DMS153 (cell line): ENCODE results near the gene NBEA.
"Not testable (repeated sequence)": the region's sequence is repeated elsewhere in the genome, so short reads cannot be mapped to it uniquely, and the experiment has no call there.

Experiments
- DNase-seq: peaks from one replicate; lab custom pipeline; 2025; lab: John Stamatoyannopoulos, UW

The NBEA gene

GRCh38 chr13:35672611-35673010 is 730.5 kb downstream of the NBEA start:
- DNase-seq: no peak

GRCh38 chr13:35675651-35676050 is 733.6 kb downstream of the NBEA start:
- DNase-seq: no peak

GRCh38 chr13:35677863-35678262 is 735.8 kb downstream of the NBEA start:
- DNase-seq: not testable (repeated sequence)

- no peak for DNase-seq
These were observed 739.6 kb downstream of the NBEA start for GRCh38 chr13:35681685-35682084.

GRCh38 chr13:35684432-35684831 is 742.4 kb downstream of the NBEA start:
- no peak for DNase-seq

- DNase-seq: no peak
These were observed 745.3 kb downstream of the NBEA start for GRCh38 chr13:35687336-35687735.

GRCh38 chr13:35690581-35691207 is 748.6 kb downstream of the NBEA start:
- no peak for DNase-seq

GRCh38 chr13:35693134-35693784 is 751.2 kb downstream of the NBEA start:
- no peak for DNase-seq

GRCh38 chr13:35694031-35694430 is 752.0 kb downstream of the NBEA start:
- DNase-seq: no peak

GRCh38 chr13:35694549-35695447 is 752.7 kb downstream of the NBEA start:
- DNase-seq: no peak

GRCh38 chr13:35695448-35695770 is 753.3 kb downstream of the NBEA start:
- no peak for DNase-seq

GRCh38 chr13:35697186-35697730 is 755.2 kb downstream of the NBEA start:
- no peak for DNase-seq

- no peak for DNase-seq
These were observed 757.0 kb downstream of the NBEA start for GRCh38 chr13:35698911-35699576.

GRCh38 chr13:35699825-35700510 is 757.9 kb downstream of the NBEA start:
- DNase-seq: no peak

- DNase-seq: no peak
These were observed 758.6 kb downstream of the NBEA start for GRCh38 chr13:35700671-35701070.

- DNase-seq: no peak
These were observed 760.2 kb downstream of the NBEA start for GRCh38 chr13:35702316-35702715.

- DNase-seq: no peak
These were observed 761.0 kb downstream of the NBEA start for GRCh38 chr13:35703061-35703460.

- no peak for DNase-seq
These were observed 762.3 kb downstream of the NBEA start for GRCh38 chr13:35704331-35704730.

GRCh38 chr13:35706281-35706680 is 764.2 kb downstream of the NBEA start:
- DNase-seq: no peak

- DNase-seq: no peak
These were observed 764.7 kb downstream of the NBEA start for GRCh38 chr13:35706721-35707120.

GRCh38 chr13:35711909-35712308 is 769.8 kb downstream of the NBEA start:
- no peak for DNase-seq
